ENCODE measurements around the gene SLC19A1. TPM values are rescaled to one million over a fixed set of nuclear protein-coding genes. Genes with fewer than 3 reads are reported as not detected.

SLC19A1 gene
- total and polyA plus RNA-seq, 10 donors = 7.5 to 52.8 (median 32.4) TPM

DNA sequence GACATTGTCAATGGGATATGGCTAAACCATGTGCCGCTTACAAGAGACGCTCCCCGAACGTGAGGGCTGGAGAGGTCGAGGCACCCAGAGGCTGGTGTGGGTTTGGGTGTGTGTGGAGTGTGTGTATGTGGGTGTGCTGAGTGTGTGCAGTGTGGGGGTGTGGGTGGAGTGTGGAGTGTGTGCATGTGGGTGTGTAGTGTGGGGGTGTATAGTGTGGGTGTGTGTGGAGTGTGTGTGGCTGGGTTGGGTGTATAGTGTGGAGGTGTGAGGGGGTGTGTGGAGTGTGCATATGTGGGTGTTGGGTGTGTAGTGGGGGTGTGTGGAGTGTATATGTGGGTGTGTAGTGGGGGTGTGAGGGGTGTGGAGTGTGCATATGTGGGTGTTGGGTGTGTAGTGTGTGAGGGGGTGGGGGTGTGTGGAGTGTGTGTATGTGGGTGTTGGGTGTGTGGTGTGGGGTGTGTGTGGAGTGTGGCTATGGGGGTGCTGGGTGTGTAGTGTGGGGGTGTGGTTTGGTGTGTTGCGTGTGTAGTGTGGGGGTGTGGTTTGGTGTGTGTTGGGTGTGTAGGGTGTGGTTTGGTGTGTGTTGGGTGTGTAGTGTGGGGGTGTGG, 42.2 kb downstream of the SLC19A1 start:
- Histone ChIP-seq H3K36me3 (peaks cover 0 to 55% (median 10%) of the 10 kb centered on the region in 6 donors), H3K27me3 (replicated peaks in 1 of 7) (no peaks in the 10 kb centered on the region), H3K9me3 (no peaks in the 10 kb centered on the region), H3K27ac (no peak overlapping the region), H3K4me3 (no peak overlapping the region), H3K4me1 (peaks cover 0 to 16% (median 6%) of the 10 kb centered on the region in 6 donors)
- TF ChIP-seq POLR2A (IDR thresholded peaks at IDR 0.05) = no peak
- TF ChIP-seq, protein P1, sequence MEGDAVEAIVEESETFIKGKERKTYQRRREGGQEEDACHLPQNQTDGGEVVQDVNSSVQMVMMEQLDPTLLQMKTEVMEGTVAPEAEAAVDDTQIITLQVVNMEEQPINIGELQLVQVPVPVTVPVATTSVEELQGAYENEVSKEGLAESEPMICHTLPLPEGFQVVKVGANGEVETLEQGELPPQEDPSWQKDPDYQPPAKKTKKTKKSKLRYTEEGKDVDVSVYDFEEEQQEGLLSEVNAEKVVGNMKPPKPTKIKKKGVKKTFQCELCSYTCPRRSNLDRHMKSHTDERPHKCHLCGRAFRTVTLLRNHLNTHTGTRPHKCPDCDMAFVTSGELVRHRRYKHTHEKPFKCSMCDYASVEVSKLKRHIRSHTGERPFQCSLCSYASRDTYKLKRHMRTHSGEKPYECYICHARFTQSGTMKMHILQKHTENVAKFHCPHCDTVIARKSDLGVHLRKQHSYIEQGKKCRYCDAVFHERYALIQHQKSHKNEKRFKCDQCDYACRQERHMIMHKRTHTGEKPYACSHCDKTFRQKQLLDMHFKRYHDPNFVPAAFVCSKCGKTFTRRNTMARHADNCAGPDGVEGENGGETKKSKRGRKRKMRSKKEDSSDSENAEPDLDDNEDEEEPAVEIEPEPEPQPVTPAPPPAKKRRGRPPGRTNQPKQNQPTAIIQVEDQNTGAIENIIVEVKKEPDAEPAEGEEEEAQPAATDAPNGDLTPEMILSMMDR (IDR thresholded peaks at IDR 0.05 in 8 of 11, conservative IDR thresholded peaks at IDR 0.05 in 3 of 11) = no peak
- no peak for TF ChIP-seq POLR2AphosphoS5 (IDR thresholded peaks at IDR 0.05)
- intact Hi-C loops (cut with DNase I; ENCODE audit: low total_unique reads) = no loop called here
- peak; percentile 36 for DNase-seq
- 85 to 95% (median 86%) methylated on average over 5 to 6 of the region's 6 CpGs for WGBS, 5 donors

DNA sequence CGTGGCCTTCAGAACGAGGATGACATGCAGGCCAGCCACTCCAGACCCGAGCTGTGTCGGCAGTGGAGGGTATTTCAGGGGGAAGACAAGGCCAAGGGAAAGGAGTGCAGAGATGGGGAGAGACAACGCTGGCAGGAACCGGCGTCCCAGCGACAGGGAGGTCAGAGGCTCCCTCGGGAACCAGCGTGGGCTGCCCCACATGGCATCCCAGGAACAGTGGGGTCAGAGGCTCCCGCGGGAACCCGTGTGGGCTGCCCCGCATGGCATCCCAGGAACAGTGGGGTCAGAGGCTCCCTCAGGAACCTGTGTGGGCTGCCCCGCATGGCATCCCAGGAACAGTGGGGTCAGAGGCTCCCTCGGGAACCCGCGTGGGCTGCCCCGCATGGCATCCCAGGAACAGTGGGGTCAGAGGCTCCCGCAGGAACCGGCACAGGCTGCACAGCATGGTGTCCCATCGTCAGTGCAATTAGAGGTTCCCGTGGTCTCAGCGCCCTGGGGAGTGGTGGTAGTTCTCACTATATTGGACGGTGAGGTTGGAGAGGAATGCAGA, 43.0 kb downstream of the SLC19A1 start:
- Histone ChIP-seq H3K27ac (no peak overlapping the region), H3K27me3 (replicated peaks in 1 of 7) (no peaks in the 10 kb centered on the region)
- peak; percentile 64 for DNase-seq

DNA sequence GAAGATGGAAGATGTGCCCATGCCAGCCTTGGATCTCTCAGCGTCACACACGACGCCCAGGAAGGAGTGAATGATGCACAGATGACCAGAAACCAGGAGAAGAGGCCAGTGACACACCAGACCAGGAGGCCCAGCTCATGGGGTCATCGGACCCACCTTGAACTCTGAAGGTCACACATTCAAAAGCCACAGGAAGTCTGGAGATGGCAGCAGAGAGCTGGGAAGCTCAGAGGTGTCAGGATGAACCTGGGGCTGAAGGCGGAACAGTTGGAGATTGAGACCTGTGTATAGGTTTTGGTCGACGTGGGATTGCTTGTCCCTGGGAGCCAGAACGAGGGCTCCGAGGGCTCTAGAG, 43.6 kb downstream of the SLC19A1 start:
- peaks cover 0 to 60% (median 10%) of the 10 kb centered on the region in 6 donors for H3K36me3 ChIP-seq
- H3K27ac ChIP-seq = no peak overlapping the region
- 79 to 95% (median 91%) methylated on average over 9 of the region's 9 CpGs for WGBS, 5 donors
- no peaks in the 10 kb centered on the region for H3K9me3 ChIP-seq
- intact Hi-C loops (cut with DNase I; ENCODE audit: low total_unique reads) = no loop called here
- no peaks in the 10 kb centered on the region for H3K27me3 ChIP-seq (replicated peaks in 1 of 7)
- peaks cover 0 to 16% (median 6%) of the 10 kb centered on the region in 6 donors for H3K4me1 ChIP-seq
- H3K4me3 ChIP-seq = no peak overlapping the region
- TF ChIP-seq POLR2A (IDR thresholded peaks at IDR 0.05) = no peak
- no peak for TF ChIP-seq POLR2AphosphoS5 (IDR thresholded peaks at IDR 0.05)
- TF ChIP-seq, protein P1 (IDR thresholded peaks at IDR 0.05 in 8 of 11, conservative IDR thresholded peaks at IDR 0.05 in 3 of 11) = no peak
- no peak for DNase-seq

More for the DNA sequence above, 43.0 kb downstream of the SLC19A1 start:
- Histone ChIP-seq H3K9me3 (no peaks in the 10 kb centered on the region), H3K36me3 (peaks cover 0 to 55% (median 10%) of the 10 kb centered on the region in 6 donors), H3K4me1 (peaks cover 0 to 16% (median 6%) of the 10 kb centered on the region in 6 donors), H3K4me3 (no peak overlapping the region)
- intact Hi-C loops (cut with DNase I; ENCODE audit: low total_unique reads) = no loop called here
- TF ChIP-seq POLR2AphosphoS5 (IDR thresholded peaks at IDR 0.05) (no peak), POLR2A (IDR thresholded peaks at IDR 0.05) (no peak)
- TF ChIP-seq, protein P1 (IDR thresholded peaks at IDR 0.05 in 8 of 11, conservative IDR thresholded peaks at IDR 0.05 in 3 of 11) = no peak
- 88 to 92% (median 92%) methylated on average over 23 to 25 of the region's 25 CpGs for WGBS, 5 donors

DNA sequence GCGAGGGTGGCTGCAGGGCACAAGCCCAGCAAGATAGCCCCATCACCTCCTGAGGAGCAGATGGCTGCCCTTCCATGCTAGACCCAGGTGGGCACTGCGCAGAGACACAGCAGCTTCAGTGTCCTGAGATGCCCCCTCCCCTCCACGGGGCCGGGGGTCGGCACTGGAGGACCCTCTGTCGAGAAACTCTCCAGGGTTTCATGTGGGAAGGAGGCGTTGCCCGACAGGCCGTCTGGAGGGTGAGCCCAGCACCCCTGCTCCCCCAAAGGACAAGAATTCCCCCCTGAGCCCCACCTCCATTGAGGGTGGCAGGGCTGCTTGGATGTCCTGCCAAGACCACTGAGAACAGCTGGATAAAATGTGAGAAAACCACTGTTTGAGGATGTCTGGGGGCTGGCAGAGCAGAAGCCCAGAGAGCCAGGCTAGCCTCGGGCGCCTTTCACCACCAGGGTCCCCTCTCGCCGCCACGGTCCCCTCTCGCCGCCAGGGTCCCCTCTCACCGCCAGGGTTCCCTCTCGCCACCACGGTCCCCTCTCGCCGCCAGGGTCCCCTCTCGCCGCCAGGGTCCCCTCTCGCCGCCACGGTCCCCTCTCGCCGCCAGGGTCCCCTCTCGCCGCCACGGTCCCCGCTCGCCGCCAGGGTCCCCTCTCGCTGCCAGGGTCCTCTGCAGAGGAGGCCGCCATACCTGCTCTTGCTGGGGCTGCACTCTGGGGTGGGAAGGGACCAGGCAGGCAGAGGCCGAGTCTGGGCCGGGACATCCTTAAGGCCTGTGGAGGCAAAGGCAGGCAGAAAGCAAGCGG, 44.2 kb downstream of the SLC19A1 start:
- no peak overlapping the region for H3K27ac ChIP-seq
- 95 to 96% (median 96%) methylated on average over 32 to 39 of the region's 39 CpGs for WGBS, 5 donors
- intact Hi-C loops (cut with DNase I; ENCODE audit: low total_unique reads) = no loop called here
- peaks cover 0 to 66% (median 10%) of the 10 kb centered on the region in 6 donors for H3K36me3 ChIP-seq
- H3K9me3 ChIP-seq = no peaks in the 10 kb centered on the region
- H3K4me1 ChIP-seq = peaks cover 0 to 16% (median 6%) of the 10 kb centered on the region in 6 donors
- DNase-seq = peak; percentile 58
- TF ChIP-seq, protein P1 (IDR thresholded peaks at IDR 0.05 in 8 of 11, conservative IDR thresholded peaks at IDR 0.05 in 3 of 11) = no peak
- TF ChIP-seq POLR2AphosphoS5 (IDR thresholded peaks at IDR 0.05) (no peak), POLR2A (IDR thresholded peaks at IDR 0.05) (no peak)
- no peak overlapping the region for H3K4me3 ChIP-seq
- no peaks in the 10 kb centered on the region for H3K27me3 ChIP-seq (replicated peaks in 1 of 7)
